GM21367 (cell line): ENCODE measurements around the gene ZNF749.
"Not testable (repeated sequence)": the region's sequence is repeated elsewhere in the genome, so short reads cannot be mapped to it uniquely, and the experiment has no call there.

Source experiments
- ATAC-seq: cut with Tn5 transposase; IDR thresholded peaks from one replicate; pipeline ENCODE4 v1.9.1; 2021; ENCODE audit not compliant: unreplicated experiment

Gene ZNF749

GRCh38 chr19:57465680-57466381 is 30.7 kb downstream of the ZNF749 start:
- no peak for ATAC-seq

GRCh38 chr19:57466489-57466888 is 31.4 kb downstream of the ZNF749 start:
- no peak for ATAC-seq

GRCh38 chr19:57473646-57474045 is 38.5 kb downstream of the ZNF749 start:
- ATAC-seq, result no peak

- ATAC-seq, result peak; percentile 80
Observed at GRCh38 chr19:57477191-57478008, 42.3 kb downstream of the ZNF749 start, which contains the start of gene ZNF772. ZNF772 (minus strand) TSS chr19:57477566; CDS start chr19:57477309, 257 bp downstream.

GRCh38 chr19:57487477-57488298 is 52.6 kb downstream of the ZNF749 start, which contains the start of gene ZNF419:
ZNF419 (plus strand) TSS chr19:57487750; CDS start chr19:57487951, 201 bp downstream.
- peak; percentile 91 for ATAC-seq

- ATAC-seq, result not testable (repeated sequence)
Observed at GRCh38 chr19:57488299-57488644, 53.1 kb downstream of the ZNF749 start.
